ENCODE results near the gene RFT1.

DNA sequence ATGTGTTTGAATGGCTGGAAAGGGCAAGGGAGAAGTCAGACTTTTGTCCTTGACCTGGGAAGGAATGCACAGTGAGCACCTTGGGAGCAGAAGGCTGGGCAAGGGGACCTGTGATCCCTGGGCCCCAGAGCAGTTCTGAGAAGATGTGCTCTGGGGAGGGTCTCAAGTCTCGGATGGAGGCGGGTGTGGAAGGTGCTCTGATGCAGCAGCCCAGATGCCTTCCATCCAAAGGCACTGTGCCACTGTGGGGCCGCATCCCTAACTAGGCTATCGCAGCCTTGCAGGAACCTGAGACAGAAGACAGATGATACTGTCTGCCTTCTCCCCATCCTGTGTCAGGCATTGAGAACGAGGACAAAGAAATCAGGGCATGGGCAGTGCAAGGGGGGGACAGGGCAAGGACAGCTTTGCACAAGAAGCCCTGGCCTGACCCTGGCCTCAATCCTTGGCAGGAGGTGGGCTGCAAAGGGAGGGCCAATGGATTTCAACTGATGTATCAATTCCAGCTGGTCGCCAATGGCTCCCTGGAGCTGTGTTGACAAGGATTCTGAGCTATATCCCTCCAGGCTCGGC, 16.2 kb upstream of the RFT1 start:
- TF ChIP-seq, protein P1, sequence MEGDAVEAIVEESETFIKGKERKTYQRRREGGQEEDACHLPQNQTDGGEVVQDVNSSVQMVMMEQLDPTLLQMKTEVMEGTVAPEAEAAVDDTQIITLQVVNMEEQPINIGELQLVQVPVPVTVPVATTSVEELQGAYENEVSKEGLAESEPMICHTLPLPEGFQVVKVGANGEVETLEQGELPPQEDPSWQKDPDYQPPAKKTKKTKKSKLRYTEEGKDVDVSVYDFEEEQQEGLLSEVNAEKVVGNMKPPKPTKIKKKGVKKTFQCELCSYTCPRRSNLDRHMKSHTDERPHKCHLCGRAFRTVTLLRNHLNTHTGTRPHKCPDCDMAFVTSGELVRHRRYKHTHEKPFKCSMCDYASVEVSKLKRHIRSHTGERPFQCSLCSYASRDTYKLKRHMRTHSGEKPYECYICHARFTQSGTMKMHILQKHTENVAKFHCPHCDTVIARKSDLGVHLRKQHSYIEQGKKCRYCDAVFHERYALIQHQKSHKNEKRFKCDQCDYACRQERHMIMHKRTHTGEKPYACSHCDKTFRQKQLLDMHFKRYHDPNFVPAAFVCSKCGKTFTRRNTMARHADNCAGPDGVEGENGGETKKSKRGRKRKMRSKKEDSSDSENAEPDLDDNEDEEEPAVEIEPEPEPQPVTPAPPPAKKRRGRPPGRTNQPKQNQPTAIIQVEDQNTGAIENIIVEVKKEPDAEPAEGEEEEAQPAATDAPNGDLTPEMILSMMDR (IDR thresholded peaks at IDR 0.05; ENCODE audit: borderline replicate concordance, extremely low read depth, low read length, poor library complexity, severe bottlenecking) = no peak
- no peak for TF ChIP-seq EZH2 (IDR thresholded peaks at IDR 0.05; ENCODE audit: borderline replicate concordance, low read depth, low read length, severe bottlenecking)

Data from DND-41 (cell line).